HepG2 (cell line): Measurements from ENCODE around the gene DUS3L. TPM values are rescaled to one million over a fixed set of nuclear protein-coding genes. Genes with fewer than 3 reads are reported as not detected.
A peak's percentile ranks its signal among the peaks of the same experiment; 100 is the strongest.

Experiments
- ATAC-seq: fragments of 200-7000 bp; cut with Tn5 transposase; 3 replicates; pipeline ENCODE4 v1.9.1; 2020; ENCODE audit warnings: mild to moderate bottlenecking, moderate library complexity
- BruUV-seq: library from RNA; stranded (reverse); fragments of 400-500 nt; replicated peaks from 2 replicates; lab custom pipeline; 2021; lab: Mats Ljungman, UMichigan
- CTCF ChIA-PET: fragments of 300-600 bp; formaldehyde crosslinking; extraction: SDS; loops from one replicate; lab custom pipeline; 2021; ENCODE audit warnings: low total read pairs, inconsistent platforms, low intra/inter-chr PET ratio; lab: Yijun Ruan, JAX
- POLR2A ChIA-PET: fragments of 350-600 bp; sonication (Branson Sonifier 250); formaldehyde crosslinking; loops from one replicate; lab custom pipeline; 2020; ENCODE audit warnings: antibody characterized with exemption, inconsistent platforms; lab: Yijun Ruan, JAX
- DNase-seq: peaks from one replicate; pipeline ENCODE4 v3.0.0-alpha.2; 2015; ENCODE audit warnings: low spot score
- FAIRE-seq: peaks from 3 replicates; lab custom pipeline; 2011; peaks lifted over from hg19 to GRCh38; lab: Jason Lieb, UNC
- H2AFZ ChIP-seq: one replicate; pipeline ENCODE4 v1.6.1; 2011; ENCODE audit warnings: low read length, inconsistent platforms
- H3K27ac ChIP-seq: fragments of 300-600 bp; 3 replicates; pipeline ENCODE4 v1.8.0; 2011; ENCODE audit warnings: mixed run types, mild to moderate bottlenecking, mixed read lengths, low read length, inconsistent platforms; ENCODE audit not compliant: insufficient read depth; ENCODE audit errors: extremely low read length
- H3K27me3 ChIP-seq, 2 experiments: fragments of 200-600 bp in 1 of 2; 2 replicates in 1 of 2; 3 replicates in 1 of 2; pipeline versions ENCODE4 v1.6.0 to v1.8.0; 2011; ENCODE audit warnings: low read length in 2 of 2, mild to moderate bottlenecking in 2 of 2, moderate library complexity in 2 of 2, inconsistent platforms in 1 of 2; ENCODE audit not compliant: insufficient read depth in 2 of 2, control insufficient read depth in 1 of 2
- H3K36me3 ChIP-seq, 2 experiments: fragments of 200-600 bp in 1 of 2; replicated peaks in 1 of 2; 2 replicates in 1 of 2; 3 replicates in 1 of 2; pipeline versions ENCODE4 v1.5.1 to v1.8.0; 2011; ENCODE audit warnings: low read length in 2 of 2, inconsistent platforms in 1 of 2; ENCODE audit not compliant: insufficient read depth in 2 of 2, control insufficient read depth in 1 of 2
- H3K4me1 ChIP-seq: 2 replicates; pipeline ENCODE4 v1.5.1; 2012; ENCODE audit warnings: low read length, inconsistent platforms; ENCODE audit not compliant: insufficient read depth
- H3K4me2 ChIP-seq: 2 replicates; pipeline ENCODE4 v1.6.0; 2011; ENCODE audit warnings: low read depth, low read length, inconsistent platforms
- H3K4me3 ChIP-seq, 3 experiments: fragments of 200-600 bp in 1 of 3; sonication (generic), shearing (Covaris generic) in 1 of 3; replicated peaks in 1 of 3; 2 replicates each; pipeline ENCODE4 v1.5.1; 2011 to 2016; ENCODE audit warnings: low read length in 3 of 3, inconsistent platforms in 2 of 3, low read depth in 2 of 3, mild to moderate bottlenecking in 2 of 3, control low read depth in 1 of 3, mixed read lengths in 1 of 3; ENCODE audit not compliant: insufficient read depth in 1 of 3
- H3K79me2 ChIP-seq: one replicate; pipeline ENCODE4 v1.6.1; 2011; ENCODE audit warnings: low read length, inconsistent platforms; ENCODE audit not compliant: insufficient read depth
- H3K9ac ChIP-seq: 2 replicates; pipeline ENCODE4 v1.6.0; 2011; ENCODE audit warnings: mild to moderate bottlenecking, low read depth, low read length, inconsistent platforms; ENCODE audit not compliant: insufficient read depth
- H3K9me3 ChIP-seq: 2 replicates; pipeline ENCODE4 v1.5.1; 2012; ENCODE audit warnings: mild to moderate bottlenecking, low read length
- H4K20me1 ChIP-seq: 2 replicates; pipeline ENCODE4 v1.6.0; 2011; ENCODE audit warnings: inconsistent platforms, mild to moderate bottlenecking, low read length, moderate library complexity; ENCODE audit not compliant: insufficient read depth
- FOXK2 ChIP-seq: fragments of 450-650 bp; IDR thresholded peaks from 2 replicates; pipeline ENCODE4 v1.6.1; 2016
- MAZ ChIP-seq, 2 experiments: sonication (generic) in 1 of 2; formaldehyde crosslinking in 1 of 2; IDR thresholded peaks; 2 replicates each; pipeline versions ENCODE4 v1.5.0 to v1.6.1; 2012 to 2020; ENCODE audit warnings: low read depth in 2 of 2, mild to moderate bottlenecking in 2 of 2, borderline replicate concordance in 1 of 2, improper control_type of control experiment in 1 of 2, low read length in 1 of 2, missing genetic modification reagents in 1 of 2, moderate library complexity in 1 of 2
- NPAS2 ChIP-seq: sonication (generic); formaldehyde crosslinking; IDR thresholded peaks from 2 replicates; pipeline ENCODE4 v1.8.0; 2022; ENCODE audit warnings: mild to moderate bottlenecking, missing genetic modification reagents, borderline replicate concordance
- NR2F6 ChIP-seq, 2 experiments: IDR thresholded peaks; 2 replicates each; pipeline ENCODE4 v1.6.1; 2016; ENCODE audit warnings: antibody characterized with exemption in 1 of 2, mild to moderate bottlenecking in 1 of 2
- RBAK ChIP-seq: sonication (generic); formaldehyde crosslinking; IDR thresholded peaks from 2 replicates; pipeline ENCODE4 v1.5.1; 2020; ENCODE audit warnings: mild to moderate bottlenecking, missing genetic modification reagents
- RXRA ChIP-seq: sonication (generic); formaldehyde crosslinking; IDR thresholded peaks from 2 replicates; pipeline ENCODE4 v1.5.1; 2020; ENCODE audit warnings: missing genetic modification reagents
- TEAD3 ChIP-seq: optimal IDR thresholded peaks from 2 replicates; pipeline ENCODE3; 2016; ENCODE audit warnings: borderline replicate concordance
- ZBTB38 ChIP-seq: sonication (generic); formaldehyde crosslinking; IDR thresholded peaks from 2 replicates; pipeline ENCODE4 v1.5.1; 2020; ENCODE audit warnings: mild to moderate bottlenecking, missing genetic modification reagents
- ZBTB42 ChIP-seq: sonication (generic); formaldehyde crosslinking; IDR thresholded peaks from 2 replicates; pipeline ENCODE4 v1.5.0; 2020; ENCODE audit warnings: mild to moderate bottlenecking, missing genetic modification reagents
- ZNF296 ChIP-seq: sonication (generic); formaldehyde crosslinking; conservative IDR thresholded peaks from 2 replicates; pipeline ENCODE4 v1.5.0; 2020; ENCODE audit warnings: mild to moderate bottlenecking, missing genetic modification reagents
- ZNF317 ChIP-seq: sonication (generic); formaldehyde crosslinking; IDR thresholded peaks from 2 replicates; pipeline ENCODE4 v1.5.0; 2020; ENCODE audit warnings: mild to moderate bottlenecking, missing genetic modification reagents
- ZNF33B ChIP-seq: sonication (generic); formaldehyde crosslinking; IDR thresholded peaks from 2 replicates; pipeline ENCODE4 v1.5.1; 2020; ENCODE audit warnings: mild to moderate bottlenecking, missing genetic modification reagents
- ZNF572 ChIP-seq: sonication (generic); formaldehyde crosslinking; IDR thresholded peaks from 2 replicates; pipeline ENCODE4 v1.5.1; 2020; ENCODE audit warnings: mild to moderate bottlenecking, missing genetic modification reagents
- ZNF605 ChIP-seq: sonication (generic); formaldehyde crosslinking; IDR thresholded peaks from 2 replicates; pipeline ENCODE4 v1.8.0; 2022; ENCODE audit warnings: mild to moderate bottlenecking, missing genetic modification reagents
- ZNF816 ChIP-seq: sonication (generic); formaldehyde crosslinking; IDR thresholded peaks from 2 replicates; pipeline ENCODE4 v1.8.0; 2022; ENCODE audit warnings: missing genetic modification reagents, mild to moderate bottlenecking, borderline replicate concordance
- ZSCAN9 ChIP-seq: IDR thresholded peaks from 2 replicates; pipeline ENCODE4 v1.6.1; 2016; ENCODE audit warnings: borderline replicate concordance
- WGBS: methylation state at CpG from one replicate; pipeline ENCODE4 v1.1.6; 2017; ENCODE audit warnings: low lambda C conversion rate; 5-methylcytosine and 5-hydroxymethylcytosine counted together
- in situ Hi-C: cut with HindIII; loops from 2 replicates; pipeline ENCODE4 v1.10.0; 2017; ENCODE audit warnings: low pct_unique_long_range_greater_than_20kb; ENCODE audit not compliant: extremely low pct_ligation_motif_present
- intact Hi-C: fragments of 100-400 bp; cut with micrococcal nuclease; formaldehyde crosslinking; loops from one replicate; pipeline ENCODE4 v1.10.0; 2022; ENCODE audit not compliant: unreplicated experiment
- polyA plus RNA-seq, 8 experiments: library from polyadenylated mRNA; depleted of rRNA in 3 of 8; stranded (reverse) in 7 of 8; unstranded in 1 of 8; fragments of >200 nt; fragmentation: Illumina TruSeq in 4 of 8; extraction: Trizol in 4 of 8; gene quantifications; 2 replicates each; pipeline versions ENCODE4 v1.2.1 to v1.2.3, GENCODE V29; 2011 to 2016; ENCODE audit warnings: low read depth in 4 of 8, missing spikeins in 1 of 8, mixed read lengths in 1 of 8; ENCODE audit not compliant: insufficient read depth in 1 of 8
- total RNA-seq, 5 experiments: library from RNA; depleted of rRNA; stranded (reverse); fragments of >200 nt; fragmentation: Illumina TruSeq; extraction: Trizol; gene quantifications; 2 replicates each; pipeline ENCODE4 v1.2.3, GENCODE V29; 2016; ENCODE audit warnings: low read depth in 1 of 5
- TF ChIP-seq, protein P1 (sequence below): sonication (generic); formaldehyde crosslinking; IDR thresholded peaks from 2 replicates; pipeline ENCODE4 v1.4.0; 2020; ENCODE audit warnings: missing genetic modification reagents
- TF ChIP-seq, protein P2 (sequence below): sonication (generic); formaldehyde crosslinking; IDR thresholded peaks from 2 replicates; pipeline ENCODE4 v1.5.0; 2020; ENCODE audit warnings: missing genetic modification reagents

The DUS3L gene
- total and polyA plus RNA-seq, 2 of the 13 experiments (the other 11 are each of a cell fraction or from before 2014, with no cell fraction given): 13.3 to 25.1 TPM

DNA sequence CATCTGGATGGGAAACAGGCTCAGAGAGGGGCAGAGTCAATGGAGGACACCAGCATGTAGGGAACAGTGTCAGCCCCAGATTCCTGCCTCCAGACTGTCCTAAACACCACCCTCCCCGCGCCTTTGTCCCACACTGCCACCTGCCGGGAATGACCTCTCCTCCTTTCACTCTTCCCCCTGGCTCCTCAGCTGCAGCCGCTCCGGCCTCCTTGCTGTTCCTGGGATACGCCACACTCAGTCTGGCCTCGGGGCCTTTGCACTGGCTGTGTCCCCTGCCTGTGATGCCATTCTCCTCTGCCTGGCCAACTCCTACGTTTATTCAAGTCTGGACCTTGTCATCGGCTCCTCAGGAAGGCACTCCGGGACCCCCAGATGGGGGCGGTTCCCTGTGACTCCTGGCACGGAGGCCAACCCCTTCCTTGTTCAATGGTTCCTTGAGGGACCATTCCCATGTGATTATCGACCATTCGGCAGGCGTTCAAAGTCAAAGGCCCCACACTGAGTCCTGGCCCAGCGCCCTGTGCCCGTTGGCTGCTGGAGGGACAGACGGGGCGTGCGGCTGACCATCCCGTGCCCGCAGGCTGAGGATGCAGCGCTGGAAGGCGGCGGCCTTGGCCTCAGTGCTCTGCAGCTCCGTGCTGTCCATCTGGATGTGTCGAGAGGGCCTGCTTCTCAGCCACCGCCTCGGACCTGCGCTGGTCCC is 32.8 kb upstream of the DUS3L start (continued):
- no peak for TF ChIP-seq NR2F6 (IDR thresholded peaks at IDR 0.05)
- TF ChIP-seq NR2F6 (CRISPR knock-in tag; IDR thresholded peaks at IDR 0.05): peak; percentile 8; the same call in 1 of the 2 replicates
- TF ChIP-seq TEAD3 (CRISPR knock-in tag): peak; percentile 24
- TF ChIP-seq, protein P1, sequence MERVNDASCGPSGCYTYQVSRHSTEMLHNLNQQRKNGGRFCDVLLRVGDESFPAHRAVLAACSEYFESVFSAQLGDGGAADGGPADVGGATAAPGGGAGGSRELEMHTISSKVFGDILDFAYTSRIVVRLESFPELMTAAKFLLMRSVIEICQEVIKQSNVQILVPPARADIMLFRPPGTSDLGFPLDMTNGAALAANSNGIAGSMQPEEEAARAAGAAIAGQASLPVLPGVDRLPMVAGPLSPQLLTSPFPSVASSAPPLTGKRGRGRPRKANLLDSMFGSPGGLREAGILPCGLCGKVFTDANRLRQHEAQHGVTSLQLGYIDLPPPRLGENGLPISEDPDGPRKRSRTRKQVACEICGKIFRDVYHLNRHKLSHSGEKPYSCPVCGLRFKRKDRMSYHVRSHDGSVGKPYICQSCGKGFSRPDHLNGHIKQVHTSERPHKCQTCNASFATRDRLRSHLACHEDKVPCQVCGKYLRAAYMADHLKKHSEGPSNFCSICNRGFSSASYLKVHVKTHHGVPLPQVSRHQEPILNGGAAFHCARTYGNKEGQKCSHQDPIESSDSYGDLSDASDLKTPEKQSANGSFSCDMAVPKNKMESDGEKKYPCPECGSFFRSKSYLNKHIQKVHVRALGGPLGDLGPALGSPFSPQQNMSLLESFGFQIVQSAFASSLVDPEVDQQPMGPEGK (CRISPR knock-in tag): peak; percentile 38
- TF ChIP-seq MAZ (IDR thresholded peaks at IDR 0.05; ENCODE audit: borderline replicate concordance, low read depth, low read length): peak; percentile 33; the same call in 1 of the 2 replicates
- TF ChIP-seq MAZ (CRISPR knock-in tag; IDR thresholded peaks at IDR 0.05; ENCODE audit: low read depth): no peak
- no peak for TF ChIP-seq ZNF33B (CRISPR knock-in tag)
- TF ChIP-seq ZNF572 (CRISPR knock-in tag): 0 out of 2 replicates have a peak, but pooled peaks have one; percentile 46
- no peak for TF ChIP-seq ZNF605 (CRISPR knock-in tag)

DNA sequence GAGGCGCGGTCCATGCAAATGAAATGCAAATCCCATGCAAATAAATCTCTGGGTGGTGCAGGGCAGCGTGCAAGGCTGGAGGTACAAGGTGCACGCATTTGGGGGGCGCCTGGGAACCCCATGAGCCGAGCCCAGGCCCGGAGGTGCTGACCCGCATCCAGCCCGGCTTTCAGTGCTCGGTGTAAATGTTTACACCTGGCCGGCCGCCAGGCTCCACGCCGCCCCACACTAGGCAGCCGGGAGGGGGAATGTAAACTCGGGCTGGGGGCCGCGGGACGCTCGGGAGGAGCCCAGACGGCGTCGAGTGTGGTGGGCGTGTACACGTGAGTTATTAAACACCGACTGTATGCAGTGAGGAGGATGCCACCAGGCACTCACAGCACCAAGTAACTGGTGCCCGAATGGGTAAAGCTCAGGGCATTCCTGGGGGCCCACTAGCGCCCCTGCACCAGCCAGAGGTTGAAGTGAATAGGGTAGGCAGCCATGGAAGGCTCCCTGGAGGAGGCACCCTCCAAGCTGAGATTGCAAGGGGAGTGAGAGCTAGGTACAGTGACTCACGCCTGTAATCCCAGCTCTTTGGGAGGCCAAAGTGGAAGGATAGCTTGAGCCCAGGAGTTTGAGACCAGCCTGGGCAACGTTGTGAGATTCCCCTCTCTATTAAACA is 31.4 kb upstream of the DUS3L start:
- ChIA-PET CTCF (interaction anchor here (1.7 to 2.3 kb wide), 2 partner anchors 17 to 70 kb away, joined by 5 to 30 read pairs; partner anchors contain the start of gene NRTN), POLR2A (interaction anchor here (0.9 to 1.2 kb wide), 3 partner anchors 11 to 18 kb away, joined by 3 to 4 read pairs (median 4); partner anchors contain the start of gene NRTN)
- Histone ChIP-seq H2AFZ (no peak overlapping the region), H4K20me1 (peaks cover 2% of the 10 kb centered on the region; the same call in 1 of the 2 replicates), H3K4me2 (peak overlapping the region; percentile 58), H3K27me3 (no peaks in the 10 kb centered on the region), H3K4me1 (peaks cover 37% of the 10 kb centered on the region), H3K27ac (no peak overlapping the region), H3K79me2 (no peaks in the 10 kb centered on the region), H3K4me3 (peak overlapping the region in 1 of 3 experiments; percentile 42; a peak in 1 of 6 replicates), H3K9me3 (no peaks in the 10 kb centered on the region), H3K9ac (no peak overlapping the region), H3K36me3 (no peaks in the 10 kb centered on the region)
- 10% methylated on average over 21 of the region's 30 CpGs for WGBS
- DNase-seq (no peak), ATAC-seq (peak; percentile 7; the same call in 2 of the 3 replicates), FAIRE-seq (no peak)
- in situ Hi-C loops: no loop called here
- intact Hi-C loops: no loop called here
- BruUV-seq: no TSS peak
- TF ChIP-seq ZNF816 (CRISPR knock-in tag) (no peak), ZNF317 (CRISPR knock-in tag) (no peak), FOXK2 (no peak), ZSCAN9 (CRISPR knock-in tag) (0 out of 2 replicates have a peak, but pooled peaks have one; percentile 21), RXRA (no peak), ZBTB38 (CRISPR knock-in tag) (peak; percentile 45; the same call in 1 of the 2 replicates), RBAK (CRISPR knock-in tag) (no peak), NPAS2 (no peak), ZBTB42 (CRISPR knock-in tag) (no peak), ZNF296 (CRISPR knock-in tag) (no peak)
- TF ChIP-seq, protein P2, sequence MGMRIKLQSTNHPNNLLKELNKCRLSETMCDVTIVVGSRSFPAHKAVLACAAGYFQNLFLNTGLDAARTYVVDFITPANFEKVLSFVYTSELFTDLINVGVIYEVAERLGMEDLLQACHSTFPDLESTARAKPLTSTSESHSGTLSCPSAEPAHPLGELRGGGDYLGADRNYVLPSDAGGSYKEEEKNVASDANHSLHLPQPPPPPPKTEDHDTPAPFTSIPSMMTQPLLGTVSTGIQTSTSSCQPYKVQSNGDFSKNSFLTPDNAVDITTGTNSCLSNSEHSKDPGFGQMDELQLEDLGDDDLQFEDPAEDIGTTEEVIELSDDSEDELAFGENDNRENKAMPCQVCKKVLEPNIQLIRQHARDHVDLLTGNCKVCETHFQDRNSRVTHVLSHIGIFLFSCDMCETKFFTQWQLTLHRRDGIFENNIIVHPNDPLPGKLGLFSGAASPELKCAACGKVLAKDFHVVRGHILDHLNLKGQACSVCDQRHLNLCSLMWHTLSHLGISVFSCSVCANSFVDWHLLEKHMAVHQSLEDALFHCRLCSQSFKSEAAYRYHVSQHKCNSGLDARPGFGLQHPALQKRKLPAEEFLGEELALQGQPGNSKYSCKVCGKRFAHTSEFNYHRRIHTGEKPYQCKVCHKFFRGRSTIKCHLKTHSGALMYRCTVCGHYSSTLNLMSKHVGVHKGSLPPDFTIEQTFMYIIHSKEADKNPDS: no peak
